LNCaP clone FGC (cell line): ENCODE measurements around the gene PRMT7.

ENCODE experiments used
- DNase-seq: peaks from one replicate; pipeline ENCODE4 v3.0.0-alpha.2; 2011; ENCODE audit warnings: low read depth
- H3K4me3 ChIP-seq: 2 replicates; pipeline ENCODE4 v1.5.1; 2011; ENCODE audit warnings: mild to moderate bottlenecking, low read depth, low read length, control low read depth
- TF ChIP-seq, protein P1 (sequence below): IDR thresholded peaks from 2 replicates; pipeline ENCODE4 v1.5.1; 2012; ENCODE audit warnings: mild to moderate bottlenecking; ENCODE audit not compliant: control insufficient read depth, insufficient read depth; ENCODE audit errors: extremely low read depth

Gene PRMT7

DNA sequence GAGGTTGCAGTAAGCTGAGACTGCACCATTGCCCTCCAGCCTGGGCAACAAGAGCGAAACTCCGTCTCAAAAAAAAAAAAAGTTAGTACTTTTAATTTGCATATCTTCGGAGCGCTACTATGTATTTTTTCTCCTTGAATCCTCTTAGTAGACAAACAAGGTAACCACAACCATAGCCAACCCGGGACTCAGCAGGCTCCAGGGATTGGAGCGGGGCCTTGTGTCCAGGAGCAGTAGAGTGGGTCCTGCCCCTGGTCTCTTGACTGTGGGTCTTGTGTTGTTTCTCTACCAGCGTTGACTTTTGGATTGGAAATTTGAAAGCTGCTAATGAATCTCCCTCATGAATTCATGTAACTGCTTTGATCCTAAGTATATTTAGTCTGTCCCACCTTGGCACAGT lies 32.3 kb downstream of the PRMT7 start:
- TF ChIP-seq, protein P1, sequence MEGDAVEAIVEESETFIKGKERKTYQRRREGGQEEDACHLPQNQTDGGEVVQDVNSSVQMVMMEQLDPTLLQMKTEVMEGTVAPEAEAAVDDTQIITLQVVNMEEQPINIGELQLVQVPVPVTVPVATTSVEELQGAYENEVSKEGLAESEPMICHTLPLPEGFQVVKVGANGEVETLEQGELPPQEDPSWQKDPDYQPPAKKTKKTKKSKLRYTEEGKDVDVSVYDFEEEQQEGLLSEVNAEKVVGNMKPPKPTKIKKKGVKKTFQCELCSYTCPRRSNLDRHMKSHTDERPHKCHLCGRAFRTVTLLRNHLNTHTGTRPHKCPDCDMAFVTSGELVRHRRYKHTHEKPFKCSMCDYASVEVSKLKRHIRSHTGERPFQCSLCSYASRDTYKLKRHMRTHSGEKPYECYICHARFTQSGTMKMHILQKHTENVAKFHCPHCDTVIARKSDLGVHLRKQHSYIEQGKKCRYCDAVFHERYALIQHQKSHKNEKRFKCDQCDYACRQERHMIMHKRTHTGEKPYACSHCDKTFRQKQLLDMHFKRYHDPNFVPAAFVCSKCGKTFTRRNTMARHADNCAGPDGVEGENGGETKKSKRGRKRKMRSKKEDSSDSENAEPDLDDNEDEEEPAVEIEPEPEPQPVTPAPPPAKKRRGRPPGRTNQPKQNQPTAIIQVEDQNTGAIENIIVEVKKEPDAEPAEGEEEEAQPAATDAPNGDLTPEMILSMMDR: no peak

DNA sequence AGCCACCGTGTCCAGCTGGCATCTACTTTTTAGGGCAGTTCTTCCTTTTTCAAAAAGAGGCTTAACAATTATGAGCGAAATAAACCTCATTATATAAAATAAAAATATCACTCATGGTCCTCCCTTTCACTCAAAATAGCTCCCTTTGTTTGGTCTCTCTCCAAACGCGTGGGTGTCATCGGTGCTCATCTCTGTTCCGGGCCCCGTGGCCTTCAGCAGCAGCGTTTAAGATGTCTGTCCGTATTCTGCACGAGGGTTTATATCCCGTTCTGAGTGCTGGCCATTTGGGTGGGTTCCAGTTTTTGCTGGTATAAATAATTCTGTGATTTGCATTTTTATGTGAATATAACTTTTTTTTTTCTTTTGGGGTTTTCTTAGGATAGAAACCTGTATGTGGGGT lies 33.4 kb downstream of the PRMT7 start:
- H3K4me3 ChIP-seq: no peak overlapping the region
- TF ChIP-seq, protein P1: no peak
- no peak for DNase-seq

More for the DNA sequence above, 32.3 kb downstream of the PRMT7 start:
- DNase-seq: no peak
- no peak overlapping the region for H3K4me3 ChIP-seq

DNA sequence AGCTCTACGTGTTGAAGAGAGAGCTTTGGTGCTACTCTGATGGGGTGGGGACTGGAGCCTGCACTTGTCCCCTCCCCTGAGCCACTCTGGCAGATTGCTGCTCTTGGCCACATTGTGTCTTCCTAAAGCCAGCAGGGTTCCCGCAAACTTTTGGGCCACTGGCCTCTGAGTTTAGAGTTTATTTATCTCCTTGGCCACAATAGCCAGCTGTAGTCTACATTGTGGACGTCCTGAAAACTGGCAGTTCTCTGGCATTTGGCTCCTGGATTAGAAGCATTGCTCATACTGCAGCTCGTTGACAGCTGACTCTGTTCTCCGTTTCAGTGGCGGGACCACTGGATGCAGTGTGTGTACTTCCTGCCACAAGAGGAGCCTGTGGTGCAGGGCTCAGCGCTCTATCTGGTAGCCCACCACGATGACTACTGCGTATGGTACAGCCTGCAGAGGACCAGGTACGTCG lies 34.6 kb downstream of the PRMT7 start:
- TF ChIP-seq, protein P1: no peak
- H3K4me3 ChIP-seq: no peak overlapping the region
- no peak for DNase-seq

DNA sequence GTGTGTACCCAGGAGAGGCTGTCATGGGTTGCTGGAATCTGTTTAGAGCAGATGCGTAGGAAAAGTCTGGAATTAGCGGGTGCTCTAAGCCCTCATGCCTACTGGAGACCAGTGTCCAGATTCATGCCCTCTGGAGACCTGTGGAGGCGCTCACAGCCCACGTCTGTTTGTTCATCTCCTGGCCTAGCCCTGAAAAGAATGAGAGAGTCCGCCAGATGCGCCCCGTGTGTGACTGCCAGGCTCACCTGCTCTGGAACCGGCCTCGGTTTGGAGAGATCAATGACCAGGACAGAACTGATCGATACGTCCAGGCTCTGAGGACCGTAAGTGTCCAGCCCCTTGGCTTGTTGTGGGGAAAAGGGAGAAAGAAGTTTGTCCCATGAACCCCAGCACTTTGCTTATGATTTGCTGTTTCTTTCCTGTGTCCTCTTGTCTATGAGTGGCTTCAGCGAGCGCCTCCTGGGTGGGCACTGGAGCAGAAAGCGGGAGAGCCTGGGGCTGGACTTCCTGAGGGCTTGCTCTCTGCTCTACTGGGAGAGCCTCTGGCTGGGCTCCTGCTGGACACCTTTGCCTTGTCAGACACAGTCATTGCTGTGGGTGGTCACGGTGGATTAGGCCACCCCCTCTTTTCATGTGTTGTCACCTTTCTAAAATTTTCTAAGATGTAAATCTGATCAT lies 35.3 kb downstream of the PRMT7 start:
- no peak overlapping the region for H3K4me3 ChIP-seq
- no peak for DNase-seq
- TF ChIP-seq, protein P1: no peak

DNA sequence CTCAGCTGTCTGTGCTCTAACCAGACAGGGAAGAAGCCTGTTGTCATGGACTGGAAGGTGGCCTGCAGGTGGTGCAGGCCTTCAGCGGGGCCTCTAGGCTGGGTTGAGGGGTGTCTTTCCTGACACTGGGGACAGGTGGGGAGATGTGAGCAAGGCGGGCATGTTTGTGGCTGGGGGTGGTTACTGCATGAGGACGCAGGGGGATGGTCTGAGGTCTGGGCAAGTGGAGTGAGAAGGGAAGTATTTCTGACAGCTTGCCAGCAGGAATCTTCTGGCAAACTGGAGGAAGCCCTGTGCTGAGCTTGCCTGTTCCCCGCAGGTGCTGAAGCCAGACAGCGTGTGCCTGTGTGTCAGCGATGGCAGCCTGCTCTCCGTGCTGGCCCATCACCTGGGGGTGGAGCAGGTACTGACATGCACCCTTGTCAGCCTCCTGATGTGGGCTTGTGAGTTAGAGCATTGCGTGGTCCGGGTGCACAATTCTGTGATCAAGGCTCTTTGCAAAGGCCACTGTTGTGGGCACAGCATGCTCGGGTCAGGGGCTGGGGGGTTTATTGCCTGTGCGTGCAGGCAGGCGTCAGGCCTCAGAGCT lies 36.2 kb downstream of the PRMT7 start:
- TF ChIP-seq, protein P1: no peak
- DNase-seq: no peak
- no peak overlapping the region for H3K4me3 ChIP-seq

DNA sequence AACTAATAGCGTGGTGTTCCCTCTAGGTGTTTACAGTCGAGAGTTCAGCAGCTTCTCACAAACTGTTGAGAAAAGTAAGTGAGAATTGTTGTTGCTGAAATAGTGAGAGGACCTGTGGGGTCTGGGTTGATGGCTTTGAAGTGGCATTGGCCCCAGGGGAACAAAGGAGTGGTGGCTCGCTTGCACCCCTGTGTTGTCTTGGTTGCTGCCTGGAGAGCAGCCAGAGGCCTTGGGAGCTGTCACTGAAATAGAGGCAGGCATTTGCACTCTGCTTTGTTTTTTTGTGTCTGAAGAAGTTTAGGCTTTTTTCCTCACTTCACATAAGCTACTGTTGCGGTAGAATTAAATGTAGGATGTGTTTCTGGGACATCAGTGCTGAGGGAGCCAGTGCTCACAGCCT lies 36.8 kb downstream of the PRMT7 start:
- no peak for DNase-seq
- TF ChIP-seq, protein P1: no peak
- no peak overlapping the region for H3K4me3 ChIP-seq
